ENCODE data around the gene SYNE2.

SYNE2 gene

DNA sequence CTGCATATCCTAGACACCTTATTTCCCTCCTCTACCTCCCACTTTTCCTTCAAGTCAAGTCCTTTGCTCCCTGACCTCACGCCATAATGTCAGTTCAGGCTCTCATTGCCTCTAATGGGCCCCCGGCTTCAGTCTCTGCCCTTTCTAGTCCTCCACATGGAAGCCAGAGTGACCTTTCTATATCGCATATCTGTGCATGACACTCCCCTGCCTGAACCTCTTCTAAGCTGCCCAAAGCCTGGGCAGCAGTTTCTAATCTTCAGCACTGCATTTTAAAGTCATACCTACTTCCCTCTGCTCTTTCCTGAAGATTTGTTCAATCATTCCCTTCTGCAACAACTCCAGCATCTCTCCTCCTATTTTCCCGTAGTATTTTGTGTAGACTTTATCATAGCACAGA, 395.9 kb downstream of the SYNE2 start:
- CTCF ChIA-PET = no interaction called here
- TF ChIP-seq CTCF (IDR thresholded peaks at IDR 0.05; ENCODE audit: insufficient read depth, low read length, missing control alignments) = no peak
- POLR2A ChIA-PET = no interaction called here
- DNase-seq (ENCODE audit: low read depth, low spot score) = no peak
- no peak overlapping the region for H3K4me3 ChIP-seq (ENCODE audit: low read depth, low read length)

GRCh38 chr14:64249363-64249762, 396.6 kb downstream of the SYNE2 start:
- DNase-seq (ENCODE audit: low read depth, low spot score) = no peak
- POLR2A ChIA-PET = no interaction called here
- no peak for TF ChIP-seq CTCF (IDR thresholded peaks at IDR 0.05; ENCODE audit: insufficient read depth, low read length, missing control alignments)
- CTCF ChIA-PET = no interaction called here
- no peak overlapping the region for H3K4me3 ChIP-seq (ENCODE audit: low read depth, low read length)

- ChIA-PET CTCF (no interaction called here), POLR2A (no interaction called here)
- no peak overlapping the region for H3K4me3 ChIP-seq (ENCODE audit: low read depth, low read length)
- no peak for TF ChIP-seq CTCF (IDR thresholded peaks at IDR 0.05; ENCODE audit: insufficient read depth, low read length, missing control alignments)
- no peak for DNase-seq (ENCODE audit: low read depth, low spot score)
These were observed 400.9 kb downstream of the SYNE2 start for GRCh38 chr14:64253672-64254071.

- DNase-seq (ENCODE audit: low read depth, low spot score) = no peak
- CTCF ChIA-PET = no interaction called here
- no peak for TF ChIP-seq CTCF (IDR thresholded peaks at IDR 0.05; ENCODE audit: insufficient read depth, low read length, missing control alignments)
- H3K4me3 ChIP-seq (ENCODE audit: low read depth, low read length) = no peak overlapping the region
- POLR2A ChIA-PET = no interaction called here
These were observed 403.0 kb downstream of the SYNE2 start for GRCh38 chr14:64255756-64256155.

DNA sequence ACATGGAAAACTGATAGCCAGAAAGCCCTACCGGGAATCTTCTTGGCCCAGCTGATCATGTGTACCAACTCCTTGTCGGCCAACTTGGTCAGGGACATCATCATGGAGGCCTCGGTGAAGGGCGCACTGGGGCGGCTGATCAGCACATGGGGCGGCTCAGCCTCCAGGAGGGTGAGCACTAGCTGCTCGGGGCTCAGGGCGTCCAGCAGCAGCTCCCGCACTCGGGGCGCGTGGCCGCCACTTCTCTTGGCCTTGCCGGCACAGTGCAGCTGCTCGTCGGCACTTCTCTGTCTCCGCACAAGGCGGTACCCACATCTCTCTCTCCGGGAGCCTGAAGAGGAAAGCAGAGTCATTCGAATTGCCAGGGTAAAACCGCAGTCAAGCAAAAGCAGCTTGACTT, 407.6 kb downstream of the SYNE2 start:
- no peak for TF ChIP-seq CTCF (IDR thresholded peaks at IDR 0.05; ENCODE audit: insufficient read depth, low read length, missing control alignments)
- H3K4me3 ChIP-seq (ENCODE audit: low read depth, low read length) = no peak overlapping the region
- ChIA-PET POLR2A (no interaction called here), CTCF (interaction anchor here (1.2 kb wide), 1 partner anchor 13 kb away, joined by 4 read pairs; no protein-coding TSS in a partner anchor)
- no peak for DNase-seq (ENCODE audit: low read depth, low spot score)

DNA sequence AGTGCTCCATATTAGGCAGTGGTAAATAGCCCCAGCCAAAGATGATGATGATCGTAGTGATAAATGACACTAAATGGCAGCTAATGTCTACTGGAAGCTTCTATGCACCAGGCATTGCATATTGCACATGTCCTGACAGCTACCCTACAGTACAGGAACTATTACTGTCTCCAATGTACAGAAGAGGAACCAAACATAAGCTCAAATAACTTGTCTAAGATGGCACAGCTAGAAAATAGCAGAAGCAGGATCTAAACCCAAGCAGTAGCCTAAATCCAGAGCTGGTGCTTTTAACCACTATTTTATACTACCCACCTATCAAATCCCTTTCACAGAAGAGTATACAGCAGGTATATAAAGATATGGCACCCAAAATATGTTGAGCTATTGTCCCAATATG, 412.4 kb downstream of the SYNE2 start:
- ChIA-PET CTCF (interaction anchor here (0.8 to 1.3 kb wide), 2 partner anchors 30 to 39 kb away, joined by 4 read pairs; no protein-coding TSS in a partner anchor), POLR2A (no interaction called here)
- no peak for DNase-seq (ENCODE audit: low read depth, low spot score)
- no peak for TF ChIP-seq CTCF (IDR thresholded peaks at IDR 0.05; ENCODE audit: insufficient read depth, low read length, missing control alignments)
- no peak overlapping the region for H3K4me3 ChIP-seq (ENCODE audit: low read depth, low read length)
